Upper lobe of left lung (tissue), 6 donors: ENCODE results near the gene PREX1. TPM values are rescaled to one million over a fixed set of nuclear protein-coding genes. Genes with fewer than 3 reads are reported as not detected.

Source experiments
- ATAC-seq, 2 donors: fragments of 200-7000 bp; cut with Tn5 transposase; one replicate each; pipeline ENCODE4 v1.9.1; 2022; ENCODE audit warnings: mild to moderate bottlenecking in 2 of 2, moderate library complexity in 2 of 2; ENCODE audit not compliant: low FRiP score in 2 of 2
- DNase-seq, 2 donors: peaks; one replicate each; pipeline ENCODE4 v3.0.0-alpha.2; 2019 to 2020
- H3K27ac ChIP-seq, 4 donors: fragments of 200-600 bp; sonication (generic); one replicate each; pipeline ENCODE4 v1.5.1; 2016 to 2019
- H3K27me3 ChIP-seq, 4 donors: fragments of 200-600 bp; sonication (generic); one replicate each; pipeline ENCODE4 v1.5.1; 2017 to 2019
- H3K36me3 ChIP-seq, 4 donors: fragments of 200-600 bp; sonication (generic); one replicate each; pipeline ENCODE4 v1.5.1; 2016 to 2019
- H3K4me1 ChIP-seq, 4 donors: fragments of 200-600 bp; sonication (generic); one replicate each; pipeline ENCODE4 v1.5.1; 2018 to 2019
- H3K4me3 ChIP-seq, 4 donors: fragments of 200-600 bp; sonication (generic); one replicate each; pipeline ENCODE4 v1.5.1; 2017 to 2019; ENCODE audit warnings: mild to moderate bottlenecking in 2 of 4, moderate library complexity in 1 of 4
- H3K9me3 ChIP-seq, 4 donors: fragments of 200-600 bp; sonication (generic); one replicate each; pipeline ENCODE4 v1.5.1; 2018 to 2019
- CTCF ChIP-seq, 6 experiments: fragments of 450-650 bp in 4 of 6; fragments of 200-600 bp in 2 of 6; sonication (generic) in 2 of 6; IDR thresholded peaks; one replicate each; pipeline ENCODE4 v1.5.1; 2016 to 2019; ENCODE audit warnings: antibody characterized with exemption in 6 of 6
- EP300 ChIP-seq, 4 donors: sonication (generic); formaldehyde crosslinking; IDR thresholded peaks; one replicate each; pipeline ENCODE4 v1.5.1; 2017; ENCODE audit warnings: antibody characterized with exemption in 4 of 4, control low read depth in 2 of 4
- POLR2A ChIP-seq, 4 donors: fragments of 450-650 bp; IDR thresholded peaks; one replicate each; pipeline ENCODE4 v1.5.1; 2016 to 2017; ENCODE audit warnings: antibody characterized with exemption in 4 of 4, mild to moderate bottlenecking in 2 of 4
- POLR2AphosphoS5 ChIP-seq, 2 donors: sonication (generic); formaldehyde crosslinking; IDR thresholded peaks; one replicate each; pipeline ENCODE4 v1.5.1; 2017; ENCODE audit warnings: antibody characterized with exemption in 2 of 2
- WGBS, 2 donors: methylation state at CpG; one replicate each; pipeline ENCODE4 v1.1.5; 2017 to 2018; 5-methylcytosine and 5-hydroxymethylcytosine counted together
- total RNA-seq, 6 donors: library from RNA; depleted of rRNA in 4 of 6; stranded (reverse); fragments of >200 nt in 4 of 6; gene quantifications; one replicate each; pipeline versions ENCODE4 v1.1.0 to v1.2.1, GENCODE V29; 2016 to 2021
- donor health status: DM: no; HTN: no; CAD: no; lungs with moderate emphysema.
- donor health status: DM: no; HTN: yes; CAD: no; lungs with severe emphysema.

The PREX1 gene
- total RNA-seq, 6 donors from 2014 or later = 42.8 to 177 (median 74.6) TPM

GRCh38 chr20:48742912-48743680 lies 84.7 kb downstream of the PREX1 start:
- H3K27me3 ChIP-seq = no peaks in the 10 kb centered on the region
- TF ChIP-seq EP300 (IDR thresholded peaks at IDR 0.05) = no peak
- TF ChIP-seq POLR2A (IDR thresholded peaks at IDR 0.05) = no peak
- TF ChIP-seq POLR2AphosphoS5 (IDR thresholded peaks at IDR 0.05) = no peak
- no peak for TF ChIP-seq CTCF (IDR thresholded peaks at IDR 0.05)
- WGBS, 2 donors = 78 to 89% methylated on average over 14 to 16 of the region's 16 CpGs
- H3K4me3 ChIP-seq = no peak overlapping the region
- ATAC-seq = no peak
- H3K27ac ChIP-seq = no peak overlapping the region
- H3K9me3 ChIP-seq = no peaks in the 10 kb centered on the region
- no peak for DNase-seq
- H3K36me3 ChIP-seq = peaks cover 0 to 45% (median 20%) of the 10 kb centered on the region in 4 donors
- peaks cover 14 to 36% (median 28%) of the 10 kb centered on the region in 4 donors for H3K4me1 ChIP-seq

GRCh38 chr20:48742233-48742632 lies 85.6 kb downstream of the PREX1 start:
- no peak overlapping the region for H3K27ac ChIP-seq
- H3K4me1 ChIP-seq = peaks cover 17 to 38% (median 31%) of the 10 kb centered on the region in 4 donors
- H3K36me3 ChIP-seq = peaks cover 0 to 42% (median 20%) of the 10 kb centered on the region in 4 donors
- no peaks in the 10 kb centered on the region for H3K9me3 ChIP-seq
- H3K4me3 ChIP-seq = no peak overlapping the region
- no peaks in the 10 kb centered on the region for H3K27me3 ChIP-seq
- ATAC-seq = no peak
- WGBS, 2 donors = 77 to 85% methylated on average over 6 of the region's 6 CpGs
- no peak for DNase-seq
- TF ChIP-seq POLR2AphosphoS5 (IDR thresholded peaks at IDR 0.05) (no peak), EP300 (IDR thresholded peaks at IDR 0.05) (no peak), POLR2A (IDR thresholded peaks at IDR 0.05) (no peak), CTCF (IDR thresholded peaks at IDR 0.05) (no peak)

- Histone ChIP-seq H3K27me3 (no peaks in the 10 kb centered on the region), H3K4me1 (peaks cover 17 to 39% (median 35%) of the 10 kb centered on the region in 4 donors), H3K4me3 (no peak overlapping the region), H3K9me3 (no peaks in the 10 kb centered on the region), H3K27ac (no peak overlapping the region), H3K36me3 (peaks cover 0 to 43% (median 20%) of the 10 kb centered on the region in 4 donors)
- 92 to 95% methylated on average over 9 of the region's 9 CpGs for WGBS, 2 donors
- TF ChIP-seq POLR2AphosphoS5 (IDR thresholded peaks at IDR 0.05) (no peak), POLR2A (IDR thresholded peaks at IDR 0.05) (no peak), EP300 (IDR thresholded peaks at IDR 0.05) (no peak), CTCF (IDR thresholded peaks at IDR 0.05) (no peak)
- DNase-seq = no peak
- ATAC-seq = no peak
These were observed 86.1 kb downstream of the PREX1 start for GRCh38 chr20:48741669-48742068.

GRCh38 chr20:48740712-48741111 lies 87.1 kb downstream of the PREX1 start:
- Histone ChIP-seq H3K27ac (no peak overlapping the region), H3K27me3 (no peaks in the 10 kb centered on the region), H3K36me3 (peaks cover 0 to 47% (median 20%) of the 10 kb centered on the region in 4 donors), H3K9me3 (no peaks in the 10 kb centered on the region), H3K4me3 (no peak overlapping the region), H3K4me1 (peaks cover 20 to 46% (median 42%) of the 10 kb centered on the region in 4 donors)
- WGBS, 2 donors = 85 to 86% methylated on average over 6 of the region's 6 CpGs
- DNase-seq (no peak), ATAC-seq (no peak)
- TF ChIP-seq CTCF (IDR thresholded peaks at IDR 0.05) = no peak
- no peak for TF ChIP-seq EP300 (IDR thresholded peaks at IDR 0.05)
- no peak for TF ChIP-seq POLR2AphosphoS5 (IDR thresholded peaks at IDR 0.05)
- TF ChIP-seq POLR2A (IDR thresholded peaks at IDR 0.05) = no peak
